Stimulated activated CD4-positive, alpha-beta T cell treated with anti-CD3 and anti-CD28 coated beads, Interleukin-12 subunit alpha, Interleukin-12 subunit beta, amount 100 ng/mL, for 4 hours (primary cell): Measurements from ENCODE around the gene NFATC2IP.
"Not testable (repeated sequence)": the region's sequence is repeated elsewhere in the genome, so short reads cannot be mapped to it uniquely, and the experiment has no call there.

Source experiments
- DNase-seq: peaks from one replicate; pipeline ENCODE4 v3.0.0-alpha.2; 2020

Gene NFATC2IP

GRCh38 chr16:29004496-29005139, 53.9 kb downstream of the NFATC2IP start:
- not testable (repeated sequence) for DNase-seq

GRCh38 chr16:29007730-29008593, 57.2 kb downstream of the NFATC2IP start:
- DNase-seq, result peak; percentile 62

GRCh38 chr16:29009050-29009837, 58.5 kb downstream of the NFATC2IP start:
- DNase-seq, result peak; percentile 49

GRCh38 chr16:29009838-29010166, 59.1 kb downstream of the NFATC2IP start:
- DNase-seq, result no peak

GRCh38 chr16:29011112-29011511, 60.4 kb downstream of the NFATC2IP start:
- DNase-seq, result no peak

- no peak for DNase-seq
Observed at GRCh38 chr16:29011851-29012250, 61.1 kb downstream of the NFATC2IP start.

GRCh38 chr16:29012913-29013553, 62.3 kb downstream of the NFATC2IP start:
- no peak for DNase-seq

GRCh38 chr16:29014561-29015069, 63.9 kb downstream of the NFATC2IP start:
- DNase-seq, result no peak
